Measurements from ENCODE around the gene ATP5F1C.

Gene ATP5F1C

DNA sequence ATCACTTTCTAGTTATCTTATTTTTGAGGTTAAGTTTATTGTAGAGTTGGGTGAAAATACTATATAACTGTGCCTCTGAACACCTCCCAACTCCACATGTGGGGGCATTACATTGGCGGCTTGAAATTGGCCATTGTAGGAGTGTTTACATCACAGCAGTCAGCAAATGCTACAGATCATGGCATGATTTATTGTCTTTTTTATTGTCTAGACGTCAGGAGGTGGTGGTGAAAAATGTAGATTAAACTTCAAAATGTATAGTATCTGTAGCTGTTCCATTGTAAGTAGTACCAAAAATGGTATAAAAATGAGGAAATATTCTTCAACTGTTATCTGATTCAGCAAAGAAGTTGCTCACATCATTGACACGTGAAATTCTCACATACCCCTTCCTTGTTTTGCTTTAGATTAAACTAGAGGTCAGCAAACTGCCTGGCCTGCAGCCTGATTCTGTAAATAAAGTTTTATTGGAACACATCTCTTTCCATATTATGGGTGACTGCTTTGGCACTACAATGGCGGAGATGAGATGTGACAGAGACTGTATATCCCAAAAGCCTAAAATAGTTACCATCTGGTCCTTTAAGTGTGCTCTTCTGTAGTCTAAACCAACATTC is 65.4 kb downstream of the ATP5F1C start:
- DNase-seq (ENCODE audit: low spot score): no peak

- DNase-seq (ENCODE audit: low spot score): no peak
Measured at GRCh38 chr10:7853890-7854289, 65.9 kb downstream of the ATP5F1C start.

DNA sequence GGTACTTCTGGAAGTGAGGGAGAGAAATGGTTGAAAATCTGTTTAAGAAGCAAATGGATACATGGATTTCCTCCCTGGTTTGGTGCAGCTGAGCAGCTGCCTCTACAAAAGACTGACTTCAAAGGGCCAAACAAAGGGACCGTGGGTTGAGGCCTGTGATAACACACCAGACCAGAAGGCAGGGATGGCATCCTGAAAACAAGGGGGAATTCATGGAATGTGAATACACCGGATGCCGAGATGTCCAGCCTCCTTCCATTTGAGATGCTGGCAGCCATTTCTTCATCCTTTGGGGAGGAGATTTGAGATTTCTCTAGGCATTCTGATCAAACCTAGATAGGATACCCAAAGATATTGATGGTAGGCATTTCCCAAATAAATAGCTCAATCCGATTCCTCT is 67.2 kb downstream of the ATP5F1C start:
- DNase-seq (ENCODE audit: low spot score): no peak

- DNase-seq (ENCODE audit: low spot score): no peak
Measured at GRCh38 chr10:7856678-7857077, 68.7 kb downstream of the ATP5F1C start.

DNA sequence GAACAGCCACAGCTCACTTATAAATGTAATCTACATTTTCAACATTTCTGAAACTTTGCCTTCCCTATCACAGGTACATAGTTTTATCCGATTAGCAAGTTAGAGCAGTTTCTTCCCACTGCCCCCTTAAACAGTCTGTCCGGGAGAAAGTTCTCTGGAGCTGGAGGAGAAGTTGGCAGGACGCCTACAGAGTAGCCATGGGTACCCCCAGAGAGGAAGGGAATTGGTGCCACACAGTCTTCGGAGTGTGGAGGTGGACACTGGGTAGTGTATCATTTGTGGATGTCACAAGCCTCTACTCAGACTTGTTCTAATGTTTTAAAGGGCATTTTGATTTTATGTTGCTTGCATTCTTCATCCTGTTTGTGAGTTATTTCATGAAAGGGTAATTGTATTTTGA is 69.3 kb downstream of the ATP5F1C start:
- DNase-seq (ENCODE audit: low spot score): no peak
